HS-27A (cell line): ENCODE results near the gene FAM32A.
"Not testable (repeated sequence)": the region's sequence is repeated elsewhere in the genome, so short reads cannot be mapped to it uniquely, and the experiment has no call there.

Source experiments
- DNase-seq: peaks from one replicate; pipeline ENCODE4 v3.0.0-alpha.2; 2012; ENCODE audit warnings: low read depth, missing footprints

FAM32A gene

GRCh38 chr19:16164222-16164890, 20.9 kb upstream of the FAM32A start:
- DNase-seq = no peak

DNA sequence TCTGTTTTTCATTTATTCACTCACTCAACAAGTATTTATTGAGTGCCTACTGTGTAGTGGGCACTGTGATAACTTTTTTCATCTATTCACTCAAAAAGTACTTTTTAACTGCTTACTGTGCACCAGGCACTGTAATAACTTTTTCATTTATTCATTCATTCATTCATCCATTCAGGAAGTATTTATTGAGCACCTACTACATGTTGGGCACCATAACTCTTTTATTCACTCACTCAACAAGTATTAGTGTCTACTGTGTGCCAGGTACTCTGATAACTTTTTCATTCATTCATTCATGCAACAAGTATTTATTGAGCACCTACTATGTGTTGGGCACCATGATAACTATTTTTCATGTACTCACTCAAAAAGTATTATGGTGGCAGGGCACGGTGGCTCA, 18.8 kb upstream of the FAM32A start:
- no peak for DNase-seq

GRCh38 chr19:16167055-16167454, 18.2 kb upstream of the FAM32A start:
- no peak for DNase-seq

- DNase-seq = no peak
Observed at GRCh38 chr19:16168465-16169081, 16.6 kb upstream of the FAM32A start.

DNA sequence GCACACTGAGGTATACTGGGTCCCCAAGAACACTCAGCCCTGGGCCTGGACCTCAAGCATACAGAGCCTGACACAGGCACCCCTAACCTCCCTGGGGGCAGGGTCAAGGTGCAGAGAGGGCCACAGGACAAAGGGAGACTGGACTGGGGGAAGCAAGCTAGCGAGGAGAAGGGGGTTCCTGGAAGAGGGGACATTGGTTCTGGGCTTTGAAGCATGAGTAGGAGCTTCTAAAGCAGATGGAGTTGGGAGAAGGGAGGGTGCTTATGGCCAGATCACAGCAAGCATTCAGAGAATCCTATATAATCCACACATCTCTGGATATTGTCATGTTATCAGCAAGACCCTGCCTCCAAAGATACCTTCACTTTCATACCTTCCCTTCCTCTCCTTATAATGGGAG, 15.1 kb upstream of the FAM32A start:
- DNase-seq = no peak

- DNase-seq = no peak
Observed at GRCh38 chr19:16175954-16176353, 9.3 kb upstream of the FAM32A start.

DNA sequence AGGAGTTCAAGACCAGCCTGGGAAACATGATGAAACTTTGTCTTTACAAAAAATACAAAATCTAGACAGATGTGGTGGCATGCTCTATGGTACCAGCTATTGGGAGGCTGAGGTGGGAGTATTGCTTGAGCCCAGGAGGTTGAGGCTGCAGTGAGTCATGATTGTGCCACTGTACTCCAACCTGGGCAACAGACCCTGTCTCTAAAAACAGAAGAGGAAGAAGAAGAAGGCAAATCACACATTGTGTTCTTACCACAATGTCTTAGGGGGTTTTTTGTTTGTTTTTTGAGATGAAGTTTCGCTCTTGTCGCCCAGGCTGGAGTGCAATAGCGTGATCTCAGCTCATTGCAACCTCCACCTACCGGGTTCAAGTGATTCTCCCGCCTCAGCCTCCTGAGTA, 6.3 kb upstream of the FAM32A start:
- not testable (repeated sequence) for DNase-seq

DNA sequence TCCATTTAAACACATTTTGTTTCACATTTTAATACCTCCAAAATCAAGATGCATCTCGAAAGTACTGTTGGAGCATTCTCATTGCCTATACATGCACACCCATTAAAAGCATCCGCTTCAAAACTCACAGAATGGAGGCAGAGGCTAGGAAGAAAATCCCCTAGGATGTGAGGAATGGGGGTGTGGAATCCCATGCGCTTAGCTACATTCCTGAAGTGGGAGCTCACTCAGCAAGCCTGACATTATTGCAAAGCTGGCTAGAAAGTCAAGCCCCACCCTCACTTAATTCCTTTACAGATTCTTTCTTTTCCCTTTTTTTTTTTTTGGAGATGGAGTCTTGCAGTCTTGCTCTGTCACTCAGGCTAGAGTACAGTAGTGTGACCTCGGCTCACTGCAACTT, 4.6 kb upstream of the FAM32A start:
- peak; percentile 77 for DNase-seq

GRCh38 chr19:16184665-16185122, 516 bp upstream of the FAM32A start:
- no peak for DNase-seq

DNA sequence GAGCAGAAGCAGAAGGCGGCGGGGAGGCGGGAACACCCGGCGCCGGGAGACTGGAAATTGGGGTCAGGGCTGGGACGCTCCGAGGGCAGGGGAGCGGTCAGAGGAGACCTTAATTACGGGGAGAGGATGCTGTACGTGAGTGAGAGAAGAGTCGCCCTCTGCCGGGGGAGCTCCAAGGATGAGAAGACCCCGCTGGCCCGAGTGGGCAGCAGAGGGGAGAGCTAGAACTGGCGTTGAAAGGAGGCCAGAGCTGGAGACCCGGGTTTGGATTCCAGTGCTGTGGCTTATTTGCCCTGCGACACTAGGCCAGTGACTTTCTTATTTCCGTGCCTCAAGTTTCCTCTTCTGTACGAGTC, 536 bp downstream of the FAM32A start:
- DNase-seq = no peak

GRCh38 chr19:16188521-16188920, 3.3 kb downstream of the FAM32A start:
- no peak for DNase-seq

- DNase-seq = no peak
Observed at GRCh38 chr19:16190198-16190597, 5.0 kb downstream of the FAM32A start.

- no peak for DNase-seq
Observed at GRCh38 chr19:16190736-16191135, 5.5 kb downstream of the FAM32A start.

DNA sequence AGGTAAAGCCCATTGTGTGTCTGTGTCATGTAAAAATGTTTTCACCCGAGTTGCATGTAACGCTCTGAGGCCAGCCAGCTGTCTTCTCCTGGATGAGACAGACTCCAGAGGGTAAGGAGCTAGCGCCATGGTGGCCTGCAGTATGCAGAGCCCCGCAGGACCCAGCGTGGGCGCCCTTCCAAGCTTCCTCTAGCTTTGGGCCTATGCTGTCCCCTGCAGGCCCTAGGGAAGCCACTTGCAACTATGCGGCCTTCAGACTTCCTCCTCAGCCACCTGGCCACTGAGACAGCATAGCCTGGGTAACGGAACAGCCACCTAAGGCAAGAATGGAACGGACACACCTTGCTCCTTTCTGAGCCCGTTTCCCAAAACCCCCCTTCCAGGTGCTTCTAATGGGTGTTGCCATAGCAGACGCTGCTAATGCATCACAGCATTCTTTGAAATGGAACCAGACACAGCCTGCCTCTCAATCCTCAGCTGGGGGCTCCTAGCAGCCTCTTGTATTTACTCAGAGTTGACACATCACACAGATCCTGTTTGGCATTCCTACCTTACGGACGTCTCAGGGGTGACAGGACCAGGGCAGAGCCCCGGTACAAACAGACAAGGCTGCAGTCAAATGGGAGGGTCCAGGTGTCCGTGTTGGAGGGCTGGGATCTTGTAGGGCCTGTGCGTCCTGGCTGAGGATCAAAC, 6.2 kb downstream of the FAM32A start:
- no peak for DNase-seq

GRCh38 chr19:16193466-16193865, 8.3 kb downstream of the FAM32A start:
- no peak for DNase-seq

GRCh38 chr19:16197188-16197621, 12.0 kb downstream of the FAM32A start:
- DNase-seq = peak; percentile 54

- DNase-seq = peak; percentile 94
Observed at GRCh38 chr19:16197622-16198369, 12.6 kb downstream of the FAM32A start, which contains the start of gene AP1M1. Gene AP1M1, plus strand, starts transcription at chr19:16197911. Its CDS starts 116 bp downstream, at chr19:16198027.

DNA sequence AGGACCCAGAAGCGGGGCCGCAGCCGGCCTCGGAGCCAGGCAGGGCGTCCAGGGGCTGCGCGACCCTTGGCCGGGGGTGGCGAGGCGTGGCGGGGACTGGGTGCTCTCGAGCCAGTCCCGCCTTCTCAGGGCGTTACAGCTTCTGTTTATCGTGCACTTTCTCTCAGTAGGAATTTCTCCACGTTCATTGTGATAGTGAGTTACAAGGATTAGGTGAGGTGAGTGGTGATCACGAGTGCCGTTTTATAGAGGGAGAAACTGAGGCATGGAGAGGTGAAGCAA, 13.1 kb downstream of the FAM32A start:
- no peak for DNase-seq

DNA sequence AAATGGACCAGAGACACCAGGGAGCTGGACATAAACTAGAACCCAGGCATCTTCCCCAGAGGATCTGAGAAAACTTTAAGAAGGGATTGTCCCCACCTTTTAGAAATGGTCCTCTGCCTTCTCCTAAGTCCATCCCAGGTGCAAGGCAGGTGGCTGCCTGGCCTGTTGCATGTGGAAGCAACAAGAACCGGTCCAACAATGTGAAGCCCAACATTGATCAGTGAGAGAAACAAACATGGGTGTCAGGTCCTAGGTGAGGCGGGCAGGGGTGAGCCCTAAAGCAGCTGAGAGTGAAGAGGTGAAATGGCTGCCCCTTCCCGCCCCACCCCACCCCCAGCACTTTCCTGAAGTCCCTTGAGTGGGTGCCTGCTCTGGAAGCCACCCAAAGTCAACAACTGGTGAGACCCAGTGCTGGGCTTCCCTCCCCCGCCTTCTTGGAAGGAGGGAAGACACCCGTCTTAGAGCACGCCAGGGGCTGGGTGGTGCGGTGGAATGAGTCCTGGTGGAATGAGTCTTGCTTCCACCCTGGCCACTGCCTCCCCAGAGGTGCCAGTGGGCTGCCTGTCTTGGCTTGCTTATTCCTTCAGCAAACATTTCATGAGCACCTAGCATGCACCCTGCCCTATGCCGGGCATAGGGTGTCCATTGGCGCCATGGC, 14.2 kb downstream of the FAM32A start:
- DNase-seq = no peak

- no peak for DNase-seq
Observed at GRCh38 chr19:16200038-16201010, 15.1 kb downstream of the FAM32A start.

GRCh38 chr19:16201011-16201391, 15.8 kb downstream of the FAM32A start:
- no peak for DNase-seq
